GM23338 (cell line): ENCODE measurements around the gene UNC5B.

Source experiments
- CREB1 ChIP-seq: fragments of 250-450 bp; sonication (Bioruptor Pico); IDR thresholded peaks from 2 replicates; pipeline ENCODE4 v1.5.0; 2020; ENCODE audit warnings: low read depth, mild to moderate bottlenecking, moderate library complexity
- ETS1 ChIP-seq: IDR thresholded peaks from 2 replicates; pipeline ENCODE4 v1.6.1; 2016; ENCODE audit warnings: antibody characterized with exemption
- EZH2 ChIP-seq: fragments of 200-600 bp; sonication (generic); IDR thresholded peaks from one replicate; pipeline ENCODE4 v1.8.0; 2017; ENCODE audit warnings: antibody characterized with exemption, mild to moderate bottlenecking, low read depth; ENCODE audit not compliant: unreplicated experiment
- POLR2AphosphoS5 ChIP-seq: IDR thresholded peaks from 2 replicates; pipeline ENCODE4 v1.6.1; 2016; ENCODE audit warnings: antibody characterized with exemption, low read depth
- REST ChIP-seq: IDR thresholded peaks from one replicate; pipeline ENCODE4 v1.6.1; 2018; ENCODE audit warnings: antibody characterized with exemption; ENCODE audit not compliant: unreplicated experiment
- TF ChIP-seq, protein P1 (sequence below), 2 experiments: fragments of 200-600 bp in 1 of 2; sonication (generic) in 1 of 2; conservative IDR thresholded peaks; 2 replicates each; pipeline versions ENCODE4 v1.5.1 to v1.6.1; 2016 to 2017; ENCODE audit warnings: antibody characterized with exemption in 2 of 2, low read depth in 2 of 2, mild to moderate bottlenecking in 2 of 2, moderate library complexity in 1 of 2

DNA sequence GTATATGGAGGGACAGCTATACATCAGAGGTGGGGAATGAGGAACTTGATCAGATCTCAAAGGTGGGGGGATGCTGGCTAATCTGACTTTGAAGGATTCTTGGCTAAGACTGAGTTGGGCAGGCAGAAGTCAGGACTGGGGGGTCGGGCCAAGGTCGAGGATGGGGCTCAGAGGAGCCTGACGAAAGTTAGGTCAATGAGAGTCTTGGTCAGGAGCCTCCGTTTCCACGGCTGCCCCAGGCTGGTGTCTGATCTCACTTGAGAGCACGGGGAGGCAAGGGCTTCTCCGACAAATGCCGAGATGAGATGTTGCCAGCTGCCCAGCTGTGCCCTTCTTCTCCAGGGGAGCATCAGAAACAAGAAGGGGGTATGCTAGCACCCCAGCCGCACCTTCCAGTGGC is 112.4 kb downstream of the UNC5B start:
- TF ChIP-seq, protein P1, sequence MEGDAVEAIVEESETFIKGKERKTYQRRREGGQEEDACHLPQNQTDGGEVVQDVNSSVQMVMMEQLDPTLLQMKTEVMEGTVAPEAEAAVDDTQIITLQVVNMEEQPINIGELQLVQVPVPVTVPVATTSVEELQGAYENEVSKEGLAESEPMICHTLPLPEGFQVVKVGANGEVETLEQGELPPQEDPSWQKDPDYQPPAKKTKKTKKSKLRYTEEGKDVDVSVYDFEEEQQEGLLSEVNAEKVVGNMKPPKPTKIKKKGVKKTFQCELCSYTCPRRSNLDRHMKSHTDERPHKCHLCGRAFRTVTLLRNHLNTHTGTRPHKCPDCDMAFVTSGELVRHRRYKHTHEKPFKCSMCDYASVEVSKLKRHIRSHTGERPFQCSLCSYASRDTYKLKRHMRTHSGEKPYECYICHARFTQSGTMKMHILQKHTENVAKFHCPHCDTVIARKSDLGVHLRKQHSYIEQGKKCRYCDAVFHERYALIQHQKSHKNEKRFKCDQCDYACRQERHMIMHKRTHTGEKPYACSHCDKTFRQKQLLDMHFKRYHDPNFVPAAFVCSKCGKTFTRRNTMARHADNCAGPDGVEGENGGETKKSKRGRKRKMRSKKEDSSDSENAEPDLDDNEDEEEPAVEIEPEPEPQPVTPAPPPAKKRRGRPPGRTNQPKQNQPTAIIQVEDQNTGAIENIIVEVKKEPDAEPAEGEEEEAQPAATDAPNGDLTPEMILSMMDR (conservative IDR thresholded peaks at IDR 0.05; ENCODE audit: low read depth in 2 of 2): no peak
- TF ChIP-seq REST (no peak), CREB1 (CRISPR knock-in tag) (no peak), EZH2 (no peak), POLR2AphosphoS5 (no peak), ETS1 (no peak)
